ENCODE data around the gene LPAR1.
A peak's percentile ranks its signal among the peaks of the same experiment; 100 is the strongest.

LPAR1 gene

GRCh38 chr9:110912419-110913291 lies 125.6 kb downstream of the LPAR1 start:
- peak in 1 of 2 donors; percentile 36 for DNase-seq

GRCh38 chr9:110911659-110912418 lies 126.4 kb downstream of the LPAR1 start:
- DNase-seq, result no peak

GRCh38 chr9:110908894-110909293 lies 129.4 kb downstream of the LPAR1 start:
- no peak for DNase-seq

- DNase-seq, result peak in 1 of 2 donors; percentile 12
These were observed 137.4 kb downstream of the LPAR1 start for GRCh38 chr9:110900917-110901316.

GRCh38 chr9:110900456-110900855 lies 137.8 kb downstream of the LPAR1 start:
- no peak for DNase-seq

GRCh38 chr9:110898866-110899265 lies 139.4 kb downstream of the LPAR1 start:
- DNase-seq, result no peak

GRCh38 chr9:110898358-110898757 lies 139.9 kb downstream of the LPAR1 start:
- no peak for DNase-seq

GRCh38 chr9:110897943-110898342 lies 140.3 kb downstream of the LPAR1 start:
- no peak for DNase-seq

GRCh38 chr9:110895147-110895905 lies 142.9 kb downstream of the LPAR1 start:
- DNase-seq, result no peak

GRCh38 chr9:110894731-110895130 lies 143.5 kb downstream of the LPAR1 start:
- DNase-seq, result no peak

- DNase-seq, result no peak
These were observed 145.6 kb downstream of the LPAR1 start for GRCh38 chr9:110892689-110893088.

GRCh38 chr9:110891760-110892159 lies 146.5 kb downstream of the LPAR1 start:
- peak; percentile 62 to 86 for DNase-seq

- DNase-seq, result no peak
These were observed 147.9 kb downstream of the LPAR1 start for GRCh38 chr9:110890416-110890815.

- no peak for DNase-seq
These were observed 151.0 kb downstream of the LPAR1 start for GRCh38 chr9:110887276-110887675.

- DNase-seq, result peak; percentile 30 to 73
These were observed 151.4 kb downstream of the LPAR1 start for GRCh38 chr9:110886832-110887231.

GRCh38 chr9:110880189-110880588 lies 158.1 kb downstream of the LPAR1 start:
- no peak for DNase-seq

GRCh38 chr9:110877374-110877773 lies 160.9 kb downstream of the LPAR1 start:
- DNase-seq, result no peak

GRCh38 chr9:110876929-110877328 lies 161.3 kb downstream of the LPAR1 start:
- DNase-seq, result no peak

- DNase-seq, result peak; percentile 65 to 77
These were observed 163.2 kb downstream of the LPAR1 start for GRCh38 chr9:110874963-110875674.

- DNase-seq, result no peak
These were observed 165.3 kb downstream of the LPAR1 start for GRCh38 chr9:110872920-110873319.

- DNase-seq, result no peak
These were observed 166.5 kb downstream of the LPAR1 start for GRCh38 chr9:110871736-110872135.

- peak in 1 of 2 donors; percentile 52 for DNase-seq
These were observed 168.3 kb downstream of the LPAR1 start for GRCh38 chr9:110869931-110870330.
